Endodermal cell (in vitro differentiated cells): ENCODE data around the gene CHAT. TPM values are rescaled to one million over a fixed set of nuclear protein-coding genes. Genes with fewer than 3 reads are reported as not detected.
A peak's percentile ranks its signal among the peaks of the same experiment; 100 is the strongest.

Experiments used
- DNase-seq: peaks from one replicate; pipeline ENCODE4 v3.0.0-alpha.2; 2017
- H3K27ac ChIP-seq: 2 replicates; pipeline ENCODE4 v1.5.1; 2013; ENCODE audit warnings: mild to moderate bottlenecking, low read depth, low read length, moderate library complexity
- H3K27me3 ChIP-seq: 2 replicates; pipeline ENCODE4 v1.6.1; 2013; ENCODE audit warnings: mild to moderate bottlenecking, low read length, moderate library complexity; ENCODE audit not compliant: insufficient read depth, control insufficient read depth, poor library complexity, severe bottlenecking
- H3K36me3 ChIP-seq: 2 replicates; pipeline ENCODE4 v1.7.0; 2013; ENCODE audit warnings: mild to moderate bottlenecking, low read length, moderate library complexity; ENCODE audit not compliant: control insufficient read depth, insufficient read depth
- H3K4me1 ChIP-seq: one replicate; pipeline ENCODE4 v1.7.0; 2013; ENCODE audit warnings: low read length; ENCODE audit not compliant: control insufficient read depth, insufficient read depth
- H3K4me3 ChIP-seq: 2 replicates; pipeline ENCODE4 v1.5.1; 2013; ENCODE audit warnings: mild to moderate bottlenecking, low read length, moderate library complexity
- H3K9ac ChIP-seq: 2 replicates; pipeline ENCODE4 v1.6.1; 2013; ENCODE audit warnings: mild to moderate bottlenecking, low read length, moderate library complexity; ENCODE audit not compliant: poor library complexity, severe bottlenecking; ENCODE audit errors: extremely low read depth
- H3K9me3 ChIP-seq: 2 replicates; pipeline ENCODE4 v1.6.1; 2013; ENCODE audit warnings: mild to moderate bottlenecking, low read length, moderate library complexity; ENCODE audit not compliant: control insufficient read depth
- H3K27ac Mint-ChIP-seq: 2 replicates; pipeline ENCODE4 v1.8.0; 2020; ENCODE audit warnings: mixed read lengths
- H3K27me3 Mint-ChIP-seq: 2 replicates; pipeline ENCODE4 v1.8.0; 2021; ENCODE audit warnings: mild to moderate bottlenecking, mixed read lengths; ENCODE audit not compliant: insufficient read depth
- H3K36me3 Mint-ChIP-seq: 2 replicates; pipeline ENCODE4 v1.8.0; 2020; ENCODE audit warnings: low read depth, mixed read lengths
- H3K4me1 Mint-ChIP-seq: 2 replicates; pipeline ENCODE4 v1.8.0; 2020; ENCODE audit warnings: mixed read lengths
- H3K4me3 Mint-ChIP-seq: 2 replicates; pipeline ENCODE4 v1.8.0; 2020; ENCODE audit warnings: mild to moderate bottlenecking, moderate library complexity, mixed read lengths
- H3K9me3 Mint-ChIP-seq: 2 replicates; pipeline ENCODE4 v1.8.0; 2020; ENCODE audit warnings: mild to moderate bottlenecking, mixed read lengths
- CTCF ChIP-seq: fragments of 200-600 bp; sonication (generic); conservative IDR thresholded peaks from 2 replicates; pipeline ENCODE4 v1.5.0; 2021; ENCODE audit warnings: antibody characterized with exemption, mild to moderate bottlenecking
- WGBS, 2 experiments: methylation state at CpG; one replicate each; pipeline versions ENCODE4 v1.1.5 to v1.1.7; 2013; ENCODE audit warnings: missing lambda C conversion rate in 2 of 2, mixed read lengths in 1 of 2; ENCODE audit not compliant: insufficient coverage in 1 of 2, insufficient read length in 1 of 2; 5-methylcytosine and 5-hydroxymethylcytosine counted together
- total RNA-seq, 2 donors: library from RNA; stranded (reverse); fragmentation: NEBNext Ultra II Directional in 1 of 2; extraction: Animal tissue kit (Norgen Biotek cat#: 25700) in 1 of 2; gene quantifications; 2 replicates in 1 of 2; 3 replicates in 1 of 2; pipeline ENCODE4 v1.2.1, GENCODE V29; 2021

CHAT gene
- total RNA-seq, 2 donors from 2014 or later = not detected

- Mint-ChIP-seq H3K36me3 (no peaks in the 10 kb centered on the region), H3K27me3 (peaks cover 21% of the 10 kb centered on the region)
- 91 to 93% methylated on average over 16 to 22 of the region's 22 CpGs for WGBS, 2 experiments
These were observed 32.3 kb downstream of the CHAT start for GRCh38 chr10:49645871-49646870.

DNA sequence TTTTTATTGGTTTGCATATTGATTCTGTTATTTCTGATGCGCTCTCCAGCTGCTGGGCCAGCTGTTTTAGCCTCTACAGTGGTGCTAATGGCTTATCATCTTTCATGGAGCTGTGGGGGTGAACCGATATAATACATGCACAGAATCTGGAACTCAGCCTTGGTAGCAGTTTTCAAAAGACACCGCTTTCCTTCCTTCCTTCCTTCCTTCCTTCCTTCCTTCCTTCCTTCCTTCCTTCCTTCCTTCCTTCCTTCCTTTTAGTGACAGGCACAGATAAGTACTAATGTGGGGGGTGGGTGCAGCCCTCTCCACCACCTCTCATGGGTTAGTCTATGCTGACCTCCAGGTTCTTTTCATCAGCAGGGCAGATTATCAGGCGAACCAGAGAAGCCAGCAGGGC is 33.7 kb downstream of the CHAT start:
- WGBS, 2 experiments = 87 to 88% methylated on average over 1 to 3 of the region's 4 CpGs
- Mint-ChIP-seq H3K27me3 (peaks cover 20% of the 10 kb centered on the region), H3K4me3 (no peak overlapping the region), H3K27ac (no peak overlapping the region), H3K9me3 (no peaks in the 10 kb centered on the region), H3K4me1 (peaks cover 9% of the 10 kb centered on the region), H3K36me3 (no peaks in the 10 kb centered on the region)
- H3K4me3 ChIP-seq = no peak overlapping the region
- no peak overlapping the region for H3K9ac ChIP-seq
- H3K9me3 ChIP-seq = no peaks in the 10 kb centered on the region
- DNase-seq = no peak
- no peak for TF ChIP-seq CTCF
- H3K36me3 ChIP-seq = no peaks in the 10 kb centered on the region
- no peak overlapping the region for H3K27ac ChIP-seq
- H3K4me1 ChIP-seq = no peaks in the 10 kb centered on the region
- H3K27me3 ChIP-seq = no peaks in the 10 kb centered on the region

More at GRCh38 chr10:49645871-49646870, 32.3 kb downstream of the CHAT start:
- H3K27ac Mint-ChIP-seq = no peak overlapping the region
- H3K4me3 Mint-ChIP-seq = no peak overlapping the region
- Histone ChIP-seq H3K9me3 (no peaks in the 10 kb centered on the region), H3K27ac (no peak overlapping the region), H3K9ac (no peak overlapping the region), H3K4me3 (no peak overlapping the region), H3K36me3 (no peaks in the 10 kb centered on the region), H3K4me1 (no peaks in the 10 kb centered on the region), H3K27me3 (no peaks in the 10 kb centered on the region)
- no peaks in the 10 kb centered on the region for H3K9me3 Mint-ChIP-seq
- peak; percentile 25 for TF ChIP-seq CTCF
- peak; percentile 57 for DNase-seq
- H3K4me1 Mint-ChIP-seq = peaks cover 6% of the 10 kb centered on the region

- no peaks in the 10 kb centered on the region for H3K9me3 Mint-ChIP-seq
- H3K9me3 ChIP-seq = no peaks in the 10 kb centered on the region
- no peaks in the 10 kb centered on the region for H3K36me3 ChIP-seq
- H3K27me3 ChIP-seq = no peaks in the 10 kb centered on the region
- peaks cover 25% of the 10 kb centered on the region for H3K27me3 Mint-ChIP-seq
- TF ChIP-seq CTCF = no peak
- no peaks in the 10 kb centered on the region for H3K4me1 ChIP-seq
- no peak overlapping the region for H3K27ac Mint-ChIP-seq
- no peak overlapping the region for H3K4me3 ChIP-seq
- DNase-seq = peak; percentile 32
- peaks cover 15% of the 10 kb centered on the region for H3K4me1 Mint-ChIP-seq
- 86 to 91% methylated on average over 11 to 17 of the region's 18 CpGs for WGBS, 2 experiments
- H3K9ac ChIP-seq = no peak overlapping the region
- H3K27ac ChIP-seq = no peak overlapping the region
- no peak overlapping the region for H3K4me3 Mint-ChIP-seq
- no peaks in the 10 kb centered on the region for H3K36me3 Mint-ChIP-seq
These were observed 34.4 kb downstream of the CHAT start for GRCh38 chr10:49647985-49648795.
